GM23338 (cell line): ENCODE measurements around the gene PLXNA2. TPM values are rescaled to one million over a fixed set of nuclear protein-coding genes. Genes with fewer than 3 reads are reported as not detected.

ENCODE experiments used
- ATAC-seq: fragments of 200-7000 bp; cut with Tn5 transposase; 3 replicates; pipeline ENCODE4 v1.9.1; 2020
- DNase-seq: peaks from one replicate; pipeline ENCODE4 v3.0.0-alpha.2; 2015; ENCODE audit warnings: low spot score
- H2AFZ ChIP-seq: fragments of 200-600 bp; sonication (generic); 2 replicates; pipeline ENCODE4 v1.8.0; 2016; ENCODE audit warnings: antibody characterized with exemption, mild to moderate bottlenecking, moderate library complexity
- H3F3A ChIP-seq: fragments of 200-600 bp; sonication (generic); replicated peaks from 2 replicates; pipeline ENCODE4 v1.8.0; 2017; ENCODE audit warnings: antibody characterized with exemption, mixed run types, low read depth
- H3K27ac ChIP-seq: fragments of 200-600 bp; sonication (generic); 2 replicates; pipeline ENCODE4 v1.6.1; 2016; ENCODE audit warnings: low read depth
- H3K27me3 ChIP-seq: fragments of 200-600 bp; sonication (generic); 2 replicates; pipeline ENCODE4 v1.8.0; 2016; ENCODE audit warnings: mild to moderate bottlenecking, mixed run types, moderate library complexity; ENCODE audit not compliant: insufficient read depth
- H3K36me3 ChIP-seq: fragments of 200-600 bp; sonication (generic); 2 replicates; pipeline ENCODE4 v1.8.0; 2016; ENCODE audit warnings: mild to moderate bottlenecking; ENCODE audit not compliant: insufficient read depth
- H3K4me1 ChIP-seq: fragments of 200-600 bp; sonication (generic); 2 replicates; pipeline ENCODE4 v1.8.0; 2016; ENCODE audit warnings: mild to moderate bottlenecking, moderate library complexity; ENCODE audit not compliant: insufficient read depth
- H3K4me2 ChIP-seq: fragments of 200-600 bp; sonication (generic); 2 replicates; pipeline ENCODE4 v1.7.1; 2017; ENCODE audit warnings: mixed run types
- H3K4me3 ChIP-seq: fragments of 200-600 bp; sonication (generic); 2 replicates; pipeline ENCODE4 v1.6.1; 2016; ENCODE audit warnings: mixed run types
- H3K79me2 ChIP-seq: fragments of 200-600 bp; sonication (generic); replicated peaks from 2 replicates; pipeline ENCODE4 v1.8.0; 2017; ENCODE audit warnings: mild to moderate bottlenecking; ENCODE audit not compliant: insufficient read depth
- H3K9me2 ChIP-seq: fragments of 200-600 bp; sonication (generic); 2 replicates; pipeline ENCODE4 v1.8.0; 2017; ENCODE audit not compliant: insufficient read depth
- H4K20me1 ChIP-seq: fragments of 200-600 bp; sonication (generic); replicated peaks from 2 replicates; pipeline ENCODE4 v1.8.0; 2017; ENCODE audit warnings: mild to moderate bottlenecking; ENCODE audit not compliant: insufficient read depth
- H3K27ac Mint-ChIP-seq: 2 replicates; pipeline ENCODE4 v1.8.0; 2020; ENCODE audit warnings: inconsistent platforms, mild to moderate bottlenecking, moderate library complexity, mixed read lengths
- H3K27me3 Mint-ChIP-seq: 3 replicates; pipeline ENCODE4 v1.8.0; 2022; ENCODE audit warnings: low read depth, mild to moderate bottlenecking, moderate library complexity, mixed read lengths, inconsistent platforms; ENCODE audit not compliant: insufficient read depth, poor library complexity
- H3K36me3 Mint-ChIP-seq: 3 replicates; pipeline ENCODE4 v1.8.0; 2021; ENCODE audit warnings: low read depth, mild to moderate bottlenecking, inconsistent platforms, moderate library complexity, mixed read lengths
- H3K4me1 Mint-ChIP-seq: 3 replicates; pipeline ENCODE4 v1.8.0; 2020; ENCODE audit warnings: mild to moderate bottlenecking, inconsistent platforms, mixed read lengths
- H3K4me3 Mint-ChIP-seq: 3 replicates; pipeline ENCODE4 v1.8.0; 2021; ENCODE audit warnings: moderate library complexity, mild to moderate bottlenecking, inconsistent platforms, mixed read lengths
- H3K9me3 Mint-ChIP-seq: 3 replicates; pipeline ENCODE4 v1.8.0; 2020; ENCODE audit warnings: moderate library complexity, mild to moderate bottlenecking, inconsistent platforms, mixed read lengths
- CREB1 ChIP-seq: fragments of 250-450 bp; sonication (Bioruptor Pico); IDR thresholded peaks from 2 replicates; pipeline ENCODE4 v1.5.0; 2020; ENCODE audit warnings: low read depth, mild to moderate bottlenecking, moderate library complexity
- EZH2 ChIP-seq: fragments of 200-600 bp; sonication (generic); IDR thresholded peaks from one replicate; pipeline ENCODE4 v1.8.0; 2017; ENCODE audit warnings: antibody characterized with exemption, mild to moderate bottlenecking, low read depth; ENCODE audit not compliant: unreplicated experiment
- EZH2phosphoT487 ChIP-seq: fragments of 200-600 bp; sonication (generic); IDR thresholded peaks from one replicate; pipeline ENCODE4 v1.8.1; 2018; ENCODE audit warnings: antibody characterized with exemption; ENCODE audit not compliant: unreplicated experiment
- JUNB ChIP-seq: IDR thresholded peaks from one replicate; pipeline ENCODE4 v1.6.1; 2016; ENCODE audit warnings: antibody characterized with exemption; ENCODE audit not compliant: unreplicated experiment
- NANOG ChIP-seq: IDR thresholded peaks from 2 replicates; pipeline ENCODE4 v1.6.1; 2016; ENCODE audit warnings: antibody characterized with exemption, borderline replicate concordance
- POLR2AphosphoS5 ChIP-seq: IDR thresholded peaks from 2 replicates; pipeline ENCODE4 v1.6.1; 2016; ENCODE audit warnings: antibody characterized with exemption, low read depth
- STAT1 ChIP-seq: IDR thresholded peaks from one replicate; pipeline ENCODE4 v1.6.1; 2016; ENCODE audit warnings: antibody characterized with exemption; ENCODE audit not compliant: unreplicated experiment
- ZNF114 ChIP-seq: fragments of 250-450 bp; sonication (Bioruptor Pico); IDR thresholded peaks from 2 replicates; pipeline ENCODE4 v1.5.0; 2020; ENCODE audit warnings: mild to moderate bottlenecking, moderate library complexity
- ZNF331 ChIP-seq: fragments of 250-450 bp; sonication (Bioruptor Pico); IDR thresholded peaks from 2 replicates; pipeline ENCODE4 v1.5.0; 2020; ENCODE audit warnings: low read depth, mild to moderate bottlenecking, moderate library complexity
- ZNF462 ChIP-seq: fragments of 250-450 bp; sonication (Bioruptor Pico); IDR thresholded peaks from 2 replicates; pipeline ENCODE4 v1.5.0; 2020; ENCODE audit warnings: mild to moderate bottlenecking, moderate library complexity
- polyA plus RNA-seq: library from polyadenylated mRNA; unstranded; fragments of >200 nt; fragmentation: Nextera tagmentation; extraction: Ambion mirVana; gene quantifications from 2 replicates; pipeline ENCODE4 v1.2.1, GENCODE V29; 2016
- total RNA-seq: library from RNA; depleted of rRNA; stranded (reverse); fragments of >200 nt; shearing (Covaris generic); gene quantifications from 2 replicates; pipeline ENCODE4 v1.2.3, GENCODE V29; 2014

The PLXNA2 gene
- total and polyA plus RNA-seq, 2 experiments from 2014 or later, result 0.40 to 1.8 TPM

GRCh38 chr1:208154040-208154439, 90.1 kb downstream of the PLXNA2 start:
- H3K27ac ChIP-seq, result no peak overlapping the region
- Mint-ChIP-seq H3K27ac (no peak overlapping the region), H3K36me3 (no peaks in the 10 kb centered on the region), H3K27me3 (peaks cover 1% of the 10 kb centered on the region), H3K4me1 (peaks cover 20% of the 10 kb centered on the region), H3K9me3 (no peaks in the 10 kb centered on the region), H3K4me3 (no peak overlapping the region)
- H3F3A ChIP-seq, result no peaks in the 10 kb centered on the region
- no peaks in the 10 kb centered on the region for H3K4me1 ChIP-seq
- H4K20me1 ChIP-seq, result no peaks in the 10 kb centered on the region
- TF ChIP-seq EZH2, result no peak
- TF ChIP-seq ZNF462 (CRISPR knock-in tag), result no peak
- no peak for TF ChIP-seq EZH2phosphoT487
- no peak for TF ChIP-seq POLR2AphosphoS5
- no peak for TF ChIP-seq JUNB
- ATAC-seq (no peak), DNase-seq (no peak)
- H3K9me2 ChIP-seq, result no peaks in the 10 kb centered on the region
- no peaks in the 10 kb centered on the region for H3K27me3 ChIP-seq
- no peak overlapping the region for H3K4me2 ChIP-seq
- no peaks in the 10 kb centered on the region for H3K79me2 ChIP-seq
- H3K36me3 ChIP-seq, result no peaks in the 10 kb centered on the region
- H2AFZ ChIP-seq, result no peak overlapping the region
- no peak overlapping the region for H3K4me3 ChIP-seq

DNA sequence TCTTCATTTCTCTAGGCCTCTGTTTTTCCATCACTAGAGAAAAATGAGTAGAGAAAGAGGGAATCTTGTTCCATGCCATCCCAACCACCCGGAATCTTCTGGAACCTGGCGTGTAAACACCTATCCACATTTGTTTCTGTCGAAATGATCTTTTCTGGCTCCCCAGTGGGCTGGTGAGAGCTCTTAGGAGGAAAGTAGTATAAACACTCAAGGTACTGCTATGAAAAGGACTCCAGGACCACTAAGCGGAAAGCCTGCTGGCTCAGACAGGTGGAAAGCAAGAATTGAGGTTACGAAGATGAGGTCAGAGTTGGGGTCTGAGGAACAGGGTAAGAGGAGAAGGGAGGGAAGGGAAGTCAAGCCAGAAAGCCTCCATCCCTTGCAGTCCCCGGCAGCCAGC, 90.8 kb downstream of the PLXNA2 start:
- H3K27me3 Mint-ChIP-seq, result peaks cover 1% of the 10 kb centered on the region
- no peak for TF ChIP-seq EZH2
- no peak for TF ChIP-seq JUNB
- no peak for TF ChIP-seq NANOG
- TF ChIP-seq EZH2phosphoT487, result no peak
- no peak for TF ChIP-seq POLR2AphosphoS5
- no peak for TF ChIP-seq ZNF114 (CRISPR knock-in tag)
- TF ChIP-seq CREB1 (CRISPR knock-in tag), result no peak
- no peak for TF ChIP-seq STAT1
- TF ChIP-seq ZNF331 (CRISPR knock-in tag), result no peak

More for the DNA sequence above, 90.8 kb downstream of the PLXNA2 start:
- no peaks in the 10 kb centered on the region for H3F3A ChIP-seq
- H3K27ac ChIP-seq, result no peak overlapping the region
- H3K9me3 Mint-ChIP-seq, result no peaks in the 10 kb centered on the region
- ATAC-seq (no peak), DNase-seq (no peak)
- no peaks in the 10 kb centered on the region for H3K27me3 ChIP-seq
- no peaks in the 10 kb centered on the region for H3K36me3 ChIP-seq
- H3K36me3 Mint-ChIP-seq, result no peaks in the 10 kb centered on the region
- no peak overlapping the region for H3K4me2 ChIP-seq
- H3K27ac Mint-ChIP-seq, result no peak overlapping the region
- H3K4me3 Mint-ChIP-seq, result no peak overlapping the region
- H4K20me1 ChIP-seq, result no peaks in the 10 kb centered on the region
- H3K9me2 ChIP-seq, result no peaks in the 10 kb centered on the region
- no peak overlapping the region for H3K4me3 ChIP-seq
- peaks cover 14% of the 10 kb centered on the region for H3K4me1 Mint-ChIP-seq
- H3K4me1 ChIP-seq, result no peaks in the 10 kb centered on the region
- H3K79me2 ChIP-seq, result no peaks in the 10 kb centered on the region
- H2AFZ ChIP-seq, result no peak overlapping the region
